NCI-H1092 treated with DMSO at 0.1 percent for 48 hours (cell line): ENCODE data around the gene CHN2.
"Not testable (repeated sequence)": the region's sequence is repeated elsewhere in the genome, so short reads cannot be mapped to it uniquely, and the experiment has no call there.

Experiments used
- DNase-seq: peaks from one replicate; lab custom pipeline; 2025; lab: John Stamatoyannopoulos, UW

The CHN2 gene

DNA sequence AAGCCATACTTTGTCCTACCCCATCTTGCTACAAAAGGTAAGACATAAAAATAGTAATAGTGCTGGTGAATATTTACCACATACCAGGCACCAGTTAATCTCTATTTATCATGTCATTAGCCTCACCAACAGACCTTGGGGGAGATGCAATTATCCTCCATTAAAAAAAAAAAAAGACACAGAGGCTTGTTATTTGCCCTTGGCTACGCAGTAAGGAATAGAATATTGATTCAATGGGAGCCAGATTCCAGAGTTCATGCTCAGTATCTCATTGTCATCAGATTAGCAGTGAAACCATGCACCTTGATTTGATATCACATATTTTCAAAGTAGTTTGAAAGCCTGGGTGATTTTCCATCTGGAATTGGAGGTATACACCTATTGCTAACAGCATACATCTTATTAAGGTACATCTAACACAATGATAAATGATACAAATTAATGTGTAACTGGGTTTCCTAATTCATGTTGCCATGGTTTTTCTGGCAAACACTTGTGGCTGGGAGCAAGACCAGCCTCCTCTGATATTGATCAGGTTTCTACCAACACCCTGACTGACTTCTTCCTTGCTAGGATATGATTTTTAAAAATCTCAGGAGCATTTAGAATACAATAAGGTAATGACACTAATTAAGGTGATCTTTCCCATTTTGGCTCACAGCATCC lies 301.9 kb downstream of the CHN2 start:
- no peak for DNase-seq

GRCh38 chr7:29499932-29500331 lies 305.4 kb downstream of the CHN2 start:
- no peak for DNase-seq

DNA sequence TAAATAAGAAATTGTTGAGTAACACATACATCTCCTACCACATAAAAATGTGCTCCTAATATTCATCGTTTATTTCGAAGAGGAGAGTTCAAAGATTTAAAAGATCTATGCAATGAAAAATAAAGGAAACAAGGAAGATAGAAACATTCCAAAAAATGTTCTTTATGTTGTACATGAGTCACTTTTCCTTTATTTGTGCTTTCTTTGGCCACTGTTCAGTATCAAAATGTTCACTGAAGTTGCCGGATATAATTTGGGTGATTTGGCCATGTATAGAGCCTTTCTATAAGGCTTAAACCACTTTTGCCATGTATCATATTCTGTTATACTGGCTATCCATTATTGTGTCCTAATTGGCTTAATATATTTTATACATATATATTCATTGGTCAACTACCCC lies 306.1 kb downstream of the CHN2 start:
- no peak for DNase-seq

GRCh38 chr7:29502133-29502532 lies 307.6 kb downstream of the CHN2 start:
- no peak for DNase-seq

DNA sequence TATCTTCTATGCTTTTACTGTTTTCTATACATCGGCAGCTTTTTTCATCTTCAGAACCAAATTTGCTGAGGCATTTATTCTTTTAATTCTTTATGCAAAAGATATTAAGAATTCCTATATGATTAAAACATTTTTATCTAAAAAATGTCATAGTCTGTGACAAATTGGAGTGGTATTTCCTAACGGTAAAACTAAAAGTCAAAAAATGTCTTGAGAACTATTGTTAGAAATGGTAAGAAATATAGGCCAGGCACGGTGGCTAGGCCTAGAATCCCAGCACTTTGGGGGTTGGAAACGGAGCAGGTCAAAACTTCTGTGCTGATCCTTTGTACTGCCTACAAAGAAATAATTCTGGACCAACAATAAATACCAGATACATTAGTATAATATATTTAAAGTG lies 311.4 kb downstream of the CHN2 start:
- no peak for DNase-seq

DNA sequence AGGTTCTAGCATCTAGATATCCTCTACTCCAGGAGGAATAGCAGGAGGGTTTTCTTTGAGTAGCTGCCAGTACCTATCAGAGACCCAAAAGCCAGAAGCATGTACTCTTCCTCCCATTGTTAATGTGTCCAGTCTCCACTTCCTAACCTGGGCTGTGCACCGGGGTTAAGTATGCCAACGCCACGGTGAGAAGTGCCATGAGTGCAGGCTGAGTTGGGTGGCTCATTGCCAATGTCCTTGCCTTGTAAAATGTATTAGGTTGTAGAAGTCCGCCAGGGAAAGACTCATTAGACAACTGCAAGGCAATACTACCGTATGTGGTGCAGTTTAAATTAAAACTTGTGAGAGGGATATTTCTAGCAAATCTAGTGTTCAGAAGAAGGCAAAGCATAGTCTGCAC lies 314.0 kb downstream of the CHN2 start:
- no peak for DNase-seq

DNA sequence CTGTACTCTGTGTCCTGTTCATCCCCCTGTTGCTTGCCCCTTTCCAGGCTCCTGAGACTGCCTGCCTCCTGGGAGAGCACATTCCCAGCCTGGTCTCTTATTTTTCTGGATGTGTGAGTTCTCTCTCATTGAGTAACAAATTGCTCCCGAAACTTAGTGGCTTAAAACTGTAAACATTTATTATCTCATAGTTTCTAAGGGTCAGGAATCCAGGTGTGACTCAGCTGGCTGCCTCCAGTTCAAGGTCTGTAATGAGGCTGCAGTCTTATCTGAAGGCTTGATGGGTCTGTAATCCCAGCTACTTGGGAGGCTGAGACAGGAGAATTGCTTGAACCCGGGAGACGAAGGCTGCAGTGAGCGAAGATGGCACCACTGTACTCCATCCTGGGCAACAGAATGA lies 315.5 kb downstream of the CHN2 start:
- DNase-seq: no peak

DNA sequence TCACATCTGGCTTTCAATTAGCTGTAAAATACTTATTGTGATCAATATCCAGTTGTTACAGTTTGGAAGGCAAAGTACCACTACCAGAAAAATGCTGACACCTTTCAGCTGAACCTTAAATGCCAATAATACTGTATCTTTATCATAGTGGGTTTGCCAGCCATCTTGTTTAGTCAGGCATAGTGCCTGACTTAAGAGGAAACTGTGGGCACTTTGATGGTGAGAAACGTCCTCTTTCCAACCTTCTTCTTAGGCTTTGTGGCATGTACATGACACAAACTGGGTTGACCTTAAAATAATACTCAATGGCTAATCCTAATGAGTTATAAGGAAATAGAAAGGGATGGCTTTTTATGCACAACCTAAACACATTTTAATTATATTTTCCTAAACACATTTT lies 316.8 kb downstream of the CHN2 start:
- DNase-seq: no peak

DNA sequence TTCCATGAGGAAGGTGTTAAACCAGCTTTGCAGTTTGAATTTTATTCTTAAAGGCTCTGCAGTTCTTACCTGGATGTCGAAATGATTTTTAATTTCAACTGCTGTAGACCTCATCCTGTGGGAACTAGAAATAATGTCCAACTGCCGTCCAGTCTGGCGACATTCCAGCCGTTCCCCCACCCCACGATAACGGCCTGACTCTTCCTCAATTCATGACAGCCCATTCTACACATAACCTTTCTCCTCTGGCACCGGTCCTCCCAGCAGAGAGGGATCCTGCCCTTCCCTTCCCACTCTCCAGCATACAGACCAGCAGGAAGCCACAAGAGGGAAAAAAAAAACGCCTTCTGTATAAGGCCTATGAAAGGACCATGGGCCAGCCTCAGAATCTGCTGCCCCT lies 317.3 kb downstream of the CHN2 start:
- DNase-seq: no peak

DNA sequence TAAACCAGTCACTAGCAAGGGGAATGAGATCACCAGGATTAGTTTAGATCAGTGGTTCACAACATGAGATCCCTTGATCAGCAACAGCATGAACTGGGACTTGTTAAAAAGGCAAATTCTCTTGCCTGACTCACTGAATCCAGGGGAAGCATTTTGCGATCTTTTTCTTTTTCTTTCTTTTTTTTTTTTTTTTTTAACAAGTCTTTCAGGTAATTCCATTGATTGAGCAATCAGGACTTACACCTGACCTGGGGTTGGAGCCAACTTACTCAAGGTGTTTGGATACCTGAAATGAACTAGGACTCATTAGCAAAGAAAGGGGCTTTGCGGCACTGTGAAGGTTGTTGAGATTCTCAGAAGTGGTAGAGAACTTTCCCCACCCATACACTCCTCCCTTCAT lies 321.9 kb downstream of the CHN2 start:
- DNase-seq: no peak

DNA sequence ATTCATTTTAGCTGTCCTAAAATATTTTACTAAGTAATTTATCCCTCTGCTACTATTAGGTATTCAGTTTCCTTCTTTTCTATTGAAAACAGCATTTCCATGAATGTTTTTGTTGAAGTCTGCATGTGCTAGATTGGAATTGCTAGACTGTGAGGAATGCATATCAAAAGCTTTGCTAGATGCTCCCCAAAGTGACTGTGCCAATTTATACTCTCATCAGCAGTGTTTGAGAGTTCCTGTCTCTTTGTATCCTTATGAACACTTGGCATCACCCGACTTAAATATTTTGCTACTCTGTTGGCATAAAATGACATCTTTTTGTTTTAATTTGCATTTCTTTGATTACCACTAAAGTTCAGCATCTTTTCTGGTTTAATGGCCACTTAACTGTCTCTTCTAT lies 324.0 kb downstream of the CHN2 start:
- no peak for DNase-seq

- no peak for DNase-seq
Observed at GRCh38 chr7:29523728-29524127, 329.2 kb downstream of the CHN2 start.

- no peak for DNase-seq
Observed at GRCh38 chr7:29527505-29528108, 333.0 kb downstream of the CHN2 start.

DNA sequence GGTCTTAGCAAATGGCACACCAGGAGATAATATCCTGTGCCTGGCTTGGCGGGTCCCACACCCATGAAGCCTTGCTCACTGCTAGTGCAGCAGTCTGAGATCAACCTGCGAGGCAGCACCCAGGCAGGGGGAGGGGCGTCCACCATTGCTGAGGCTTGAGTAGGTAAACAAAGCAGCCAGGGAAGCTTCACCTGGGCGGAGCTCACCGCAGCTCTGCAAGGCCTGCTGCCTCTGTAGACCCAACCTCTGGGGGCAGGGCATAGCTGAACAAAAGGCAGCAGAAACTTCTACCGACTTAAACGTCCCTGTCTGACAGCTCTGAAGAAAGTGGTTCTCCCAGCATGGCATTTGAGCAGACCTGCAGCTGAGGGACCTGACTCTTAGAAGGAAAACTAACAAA lies 334.0 kb downstream of the CHN2 start:
- DNase-seq: not testable (repeated sequence)
